ENCODE data around the gene UBA52.
"Not testable (repeated sequence)": the region's sequence is repeated elsewhere in the genome, so short reads cannot be mapped to it uniquely, and the experiment has no call there.

The UBA52 gene

DNA sequence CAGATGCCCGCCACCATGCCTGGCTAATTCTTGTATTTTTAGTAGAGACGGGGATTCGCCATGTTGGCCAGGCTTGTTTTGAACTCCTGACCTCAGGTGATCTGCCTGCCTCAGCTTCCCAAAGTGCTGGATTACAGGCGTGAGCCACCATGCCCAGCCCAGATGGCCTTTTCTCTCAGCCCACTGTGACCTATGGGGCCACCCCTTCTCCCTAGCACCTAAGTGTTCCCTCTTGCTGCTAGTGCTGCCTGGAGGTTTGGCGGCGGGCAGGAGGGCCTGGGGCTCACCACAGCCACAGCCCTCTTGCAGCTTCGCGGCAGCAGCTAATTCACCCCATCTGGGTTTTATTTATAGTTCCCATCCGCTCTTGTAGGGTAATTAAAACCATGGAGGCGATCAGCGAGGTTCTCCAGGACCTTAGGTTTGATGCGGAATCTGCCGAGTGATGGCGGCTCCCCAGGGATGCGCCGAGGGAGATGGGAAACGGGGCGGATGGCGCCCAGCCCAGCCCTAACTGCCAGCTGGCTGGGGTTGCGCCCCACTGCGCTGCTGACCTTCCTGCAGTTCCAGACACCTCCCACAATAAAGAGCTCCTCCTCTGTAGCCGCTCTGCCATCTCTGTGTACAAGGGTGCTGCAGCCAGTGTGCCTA lies 20.2 kb downstream of the UBA52 start:
- in situ Hi-C loops (cut with MboI; ENCODE audit: low sequenced_read_pairs) = no loop called here

DNA sequence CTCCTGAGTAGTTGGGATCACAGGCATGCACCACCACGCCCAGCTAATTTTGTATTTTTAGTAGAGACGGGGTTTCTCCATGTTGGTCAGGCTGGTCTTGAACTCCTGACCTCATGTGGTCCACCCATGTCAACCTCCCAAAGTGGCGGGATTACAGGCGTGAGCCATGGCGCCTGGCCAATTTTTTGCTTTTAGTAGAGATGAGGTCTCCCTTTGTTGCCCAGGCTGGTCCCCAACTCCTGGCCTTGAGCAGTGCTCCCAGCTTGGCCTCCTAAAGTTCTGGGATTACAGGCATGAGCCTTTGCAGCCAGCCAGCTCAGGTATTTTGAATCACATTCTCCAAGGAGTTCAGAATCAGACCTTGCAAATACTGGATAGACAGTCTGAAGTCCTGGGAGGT lies 21.1 kb downstream of the UBA52 start:
- in situ Hi-C loops (cut with MboI; ENCODE audit: low sequenced_read_pairs) = not testable (repeated sequence)

DNA sequence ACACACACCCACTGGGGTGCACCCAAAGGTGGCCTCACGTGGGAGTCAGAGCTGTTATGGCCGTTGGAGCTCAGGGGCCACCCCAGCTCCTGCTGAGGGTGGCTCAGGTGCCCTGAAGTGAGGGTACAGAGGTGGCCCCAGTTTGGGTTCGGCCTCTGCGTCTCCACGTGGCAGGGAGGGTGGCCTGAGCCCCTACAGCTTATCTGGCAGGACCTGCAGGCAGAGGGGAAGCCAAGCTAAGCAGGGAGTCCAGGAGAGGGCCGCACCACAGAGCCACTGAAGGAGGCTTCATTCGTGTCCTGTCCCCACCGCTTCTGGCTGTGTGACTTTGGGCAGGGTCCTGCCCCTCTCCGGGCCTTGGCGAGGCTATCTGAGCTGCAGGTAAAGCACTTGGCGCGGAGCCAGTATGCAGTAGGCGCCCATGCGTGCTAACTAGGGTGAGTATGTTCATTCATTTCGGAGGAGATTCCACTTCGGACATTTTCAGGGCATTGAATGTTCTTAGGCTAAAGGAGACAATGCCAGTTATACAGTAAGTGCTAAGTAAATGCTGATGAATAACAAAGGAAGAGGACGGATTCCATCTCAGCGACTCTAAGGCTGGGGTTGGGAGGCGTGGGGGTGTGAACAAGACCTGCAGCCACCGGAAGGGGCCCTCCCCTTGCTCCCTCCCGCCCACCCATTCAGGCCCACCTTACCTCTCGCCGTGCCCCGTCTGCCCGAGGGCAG lies 21.9 kb downstream of the UBA52 start:
- in situ Hi-C loops (cut with MboI; ENCODE audit: low sequenced_read_pairs) = no loop called here

DNA sequence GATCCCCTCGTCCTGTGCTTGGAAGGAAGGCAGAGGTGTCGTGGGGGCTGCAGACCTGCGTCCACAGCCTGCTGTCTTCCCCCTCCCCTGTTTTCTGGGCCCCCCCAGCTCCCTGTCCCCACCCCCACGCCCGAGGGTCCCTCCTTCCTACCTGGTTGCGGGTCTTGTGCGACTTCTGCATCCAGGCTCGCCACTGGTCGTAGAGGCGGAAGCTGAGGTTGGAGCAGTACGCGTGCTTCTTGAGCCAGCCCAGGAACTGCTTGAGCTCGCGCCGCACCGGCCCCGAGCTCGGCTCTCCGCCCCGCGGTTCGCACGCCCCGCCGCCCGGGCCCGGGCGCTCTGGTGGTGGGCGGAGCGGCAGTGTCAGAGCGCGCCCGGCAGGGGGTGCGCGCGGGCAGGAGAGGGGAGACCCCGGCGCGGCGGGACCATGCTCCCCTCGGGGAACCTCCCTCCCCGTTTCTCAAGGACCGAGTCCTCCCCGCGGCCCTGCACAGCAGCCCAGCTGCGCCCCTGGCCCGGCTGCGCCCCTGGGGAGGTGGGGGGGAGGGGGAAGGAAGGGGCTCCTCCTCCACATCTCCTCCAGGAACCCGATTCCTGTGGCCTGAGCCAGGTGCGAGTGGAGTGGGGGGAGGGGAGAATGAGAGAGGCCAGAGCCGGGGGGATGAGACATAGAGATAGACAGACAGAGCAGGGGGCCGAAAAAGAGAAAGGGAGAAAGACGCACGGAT lies 22.6 kb downstream of the UBA52 start:
- in situ Hi-C loops (cut with MboI; ENCODE audit: low sequenced_read_pairs) = no loop called here

DNA sequence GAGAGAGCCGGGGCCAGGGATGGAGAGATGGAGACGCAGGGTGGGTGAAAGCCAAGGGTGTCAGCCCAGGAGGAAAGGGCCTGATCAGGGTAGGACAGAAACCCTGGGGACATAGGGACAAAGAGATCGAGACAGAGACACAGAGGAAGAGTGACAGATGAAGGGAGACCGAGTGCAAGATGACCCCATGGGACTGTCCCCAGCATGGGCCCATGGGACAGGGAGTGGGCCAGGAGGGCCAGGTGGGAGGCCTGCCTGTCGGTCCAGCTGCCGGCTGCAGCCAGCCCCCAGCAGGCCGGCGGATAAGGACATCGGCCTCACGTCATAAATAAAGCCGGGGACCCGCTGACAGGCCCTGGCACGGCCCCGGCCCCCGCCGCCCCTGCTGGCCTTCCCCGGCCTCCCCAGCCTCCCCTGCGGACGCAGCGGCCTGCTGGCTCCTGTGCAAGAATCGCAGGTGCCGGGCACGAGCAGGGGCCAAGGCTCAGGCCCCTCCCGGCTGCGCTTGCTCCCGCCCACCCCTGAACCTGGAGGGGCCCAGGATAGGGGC lies 23.2 kb downstream of the UBA52 start:
- in situ Hi-C loops (cut with MboI; ENCODE audit: low sequenced_read_pairs) = no loop called here

DNA sequence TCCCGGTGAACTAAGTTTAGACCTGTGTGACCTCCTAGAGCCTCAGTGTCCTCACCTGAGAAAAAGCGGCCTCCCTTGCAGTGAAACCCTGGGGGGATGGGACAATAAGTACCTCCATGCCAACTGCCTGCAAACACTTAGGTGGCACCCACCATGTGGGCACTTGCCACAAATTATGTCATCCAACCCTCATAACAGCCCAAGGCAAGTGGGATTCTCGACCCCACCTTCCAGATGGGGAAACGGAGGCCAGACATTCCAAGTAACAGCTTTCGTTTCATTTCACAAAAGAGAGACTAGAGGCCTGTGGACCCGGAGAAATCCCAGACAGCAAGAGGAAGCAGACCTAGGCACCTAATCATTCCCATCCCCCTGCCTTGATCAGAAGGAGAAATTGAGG lies 23.8 kb downstream of the UBA52 start:
- in situ Hi-C loops (cut with MboI; ENCODE audit: low sequenced_read_pairs) = no loop called here

DNA sequence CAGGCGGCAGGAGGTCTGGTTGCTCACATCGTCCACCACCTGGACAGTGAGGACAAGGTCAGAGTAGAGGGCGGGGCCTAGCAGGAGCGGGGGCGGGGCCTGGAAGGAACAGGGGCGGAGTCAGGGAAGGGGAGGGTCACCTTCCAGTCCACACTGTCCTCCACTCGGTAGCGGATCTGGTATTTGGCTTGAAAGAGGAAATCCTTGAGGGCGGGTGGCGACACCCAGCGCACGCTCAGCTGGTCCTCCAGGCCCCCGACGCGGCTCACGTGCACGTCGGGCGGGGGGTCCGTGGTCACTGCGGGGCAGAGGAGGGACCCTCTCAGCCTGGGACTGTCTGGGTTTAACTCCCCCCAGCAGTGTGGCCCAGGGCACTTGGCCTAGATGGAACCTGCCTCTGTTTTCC lies 25.1 kb downstream of the UBA52 start:
- in situ Hi-C loops (cut with MboI; ENCODE audit: low sequenced_read_pairs) = no loop called here

DNA sequence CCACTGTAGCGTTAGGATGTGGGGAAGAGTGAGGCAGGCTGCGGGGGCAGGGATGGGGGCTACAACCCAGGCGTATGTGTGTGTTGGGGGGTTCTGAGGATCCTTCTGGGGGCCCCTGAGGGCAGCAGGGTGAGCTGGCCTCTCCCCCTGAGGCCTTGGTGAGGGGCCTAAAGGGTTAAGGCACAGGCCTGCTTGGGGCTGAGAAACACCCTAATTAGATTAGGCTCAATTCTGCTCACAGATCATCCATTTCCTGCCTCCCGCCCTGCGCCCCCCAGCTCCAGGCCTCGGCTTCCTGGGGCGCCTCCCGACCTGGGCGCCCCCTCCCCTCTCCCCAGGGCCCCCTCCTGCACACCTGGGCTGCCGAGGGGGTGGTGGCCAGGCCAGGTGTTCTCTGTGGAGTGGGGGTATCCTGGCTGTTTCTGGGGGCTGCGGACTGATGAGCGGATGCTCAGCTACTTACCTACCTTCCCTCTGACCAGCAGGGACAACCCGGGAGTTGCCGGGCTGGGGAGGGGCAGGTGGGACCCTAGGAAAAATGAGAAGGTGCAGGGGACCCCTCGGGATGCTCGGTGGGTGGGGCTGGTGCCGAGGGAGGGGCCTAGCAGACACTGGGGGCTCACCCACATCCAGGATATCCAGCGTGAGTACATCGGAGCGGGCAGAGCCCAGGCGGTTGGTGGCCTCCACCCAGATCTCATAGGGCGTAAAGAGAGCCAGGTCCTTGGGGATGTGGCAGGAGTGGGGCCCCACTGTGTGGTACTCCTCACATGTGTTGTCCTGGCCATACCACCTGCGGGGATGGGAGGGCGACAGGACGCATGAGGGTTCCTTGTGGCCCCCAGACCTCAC lies 26.4 kb downstream of the UBA52 start:
- in situ Hi-C loops (cut with MboI; ENCODE audit: low sequenced_read_pairs) = no loop called here

DNA sequence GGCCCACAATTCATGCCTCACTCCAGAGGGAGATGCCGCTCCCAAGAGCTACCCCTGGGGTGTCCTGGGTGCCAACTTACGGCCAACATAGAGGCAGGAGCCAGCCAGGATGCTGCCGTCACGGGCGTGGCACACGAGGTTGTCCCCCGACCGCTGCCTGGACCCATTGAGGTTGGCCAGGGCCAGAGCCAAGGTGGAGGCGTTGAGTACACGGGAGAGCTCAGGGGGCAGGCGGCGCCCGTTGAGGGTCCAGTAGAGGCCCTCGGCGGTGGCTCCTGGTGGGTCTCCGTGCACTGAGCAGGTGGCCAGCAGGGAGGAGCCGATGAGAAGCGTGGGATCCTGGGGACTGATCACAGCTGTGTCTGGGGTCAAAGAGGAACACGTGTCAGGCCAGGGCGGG lies 27.8 kb downstream of the UBA52 start:
- in situ Hi-C loops (cut with MboI; ENCODE audit: low sequenced_read_pairs) = no loop called here

DNA sequence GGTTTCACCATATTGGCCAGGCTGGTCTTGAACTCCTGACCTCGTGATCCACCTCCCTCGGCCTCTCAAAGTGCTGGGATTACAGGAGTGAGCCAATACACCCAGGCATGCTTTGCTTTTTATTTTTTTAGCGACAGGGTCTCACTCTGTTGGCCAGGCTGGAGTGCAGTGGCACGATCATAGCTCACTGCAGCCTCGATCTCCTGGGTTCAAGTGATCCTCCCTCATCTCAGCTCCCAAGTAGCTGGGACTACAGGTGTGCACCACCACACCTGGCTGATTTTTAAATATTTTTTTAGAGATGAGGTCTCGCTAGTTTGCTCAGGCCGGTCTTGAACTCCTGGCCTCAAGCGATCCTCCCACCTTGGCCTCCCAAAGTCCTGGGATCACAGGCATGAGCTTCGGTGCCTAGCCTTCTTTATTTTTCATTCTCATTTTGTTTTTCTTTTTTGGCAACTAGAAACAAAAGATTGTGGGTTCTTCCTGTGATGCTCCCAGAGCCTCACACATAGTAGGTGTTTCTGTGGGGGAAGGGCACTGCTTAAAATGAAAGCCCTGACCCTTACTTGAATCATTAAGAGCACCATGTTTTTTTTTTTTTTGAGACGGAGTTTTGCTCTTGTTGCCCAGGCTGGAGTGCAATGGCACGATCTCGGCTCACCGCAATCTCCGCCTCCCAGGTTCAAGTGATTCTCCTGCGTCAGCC lies 29.2 kb downstream of the UBA52 start:
- in situ Hi-C loops (cut with MboI; ENCODE audit: low sequenced_read_pairs) = not testable (repeated sequence)

DNA sequence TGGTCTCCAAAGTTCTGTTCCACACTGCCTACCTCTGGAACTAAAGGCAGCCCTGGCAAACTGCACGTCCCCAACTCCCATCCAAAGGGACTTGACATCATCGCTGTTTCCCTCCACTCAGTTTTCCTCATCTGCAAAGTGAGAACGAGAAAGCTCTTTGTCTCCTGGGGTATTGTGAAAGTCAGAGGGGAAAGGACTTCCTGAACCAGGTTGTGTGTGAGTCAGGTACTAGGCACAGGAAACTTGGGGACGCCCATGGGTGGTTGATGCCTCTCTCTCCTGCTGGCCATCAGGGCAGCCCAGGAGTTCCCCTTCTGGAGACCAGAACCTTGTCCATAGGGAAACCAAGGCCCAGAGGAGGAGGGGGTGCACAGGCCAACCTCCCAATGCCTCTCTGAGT lies 30.2 kb downstream of the UBA52 start:
- in situ Hi-C loops (cut with MboI; ENCODE audit: low sequenced_read_pairs) = no loop called here

DNA sequence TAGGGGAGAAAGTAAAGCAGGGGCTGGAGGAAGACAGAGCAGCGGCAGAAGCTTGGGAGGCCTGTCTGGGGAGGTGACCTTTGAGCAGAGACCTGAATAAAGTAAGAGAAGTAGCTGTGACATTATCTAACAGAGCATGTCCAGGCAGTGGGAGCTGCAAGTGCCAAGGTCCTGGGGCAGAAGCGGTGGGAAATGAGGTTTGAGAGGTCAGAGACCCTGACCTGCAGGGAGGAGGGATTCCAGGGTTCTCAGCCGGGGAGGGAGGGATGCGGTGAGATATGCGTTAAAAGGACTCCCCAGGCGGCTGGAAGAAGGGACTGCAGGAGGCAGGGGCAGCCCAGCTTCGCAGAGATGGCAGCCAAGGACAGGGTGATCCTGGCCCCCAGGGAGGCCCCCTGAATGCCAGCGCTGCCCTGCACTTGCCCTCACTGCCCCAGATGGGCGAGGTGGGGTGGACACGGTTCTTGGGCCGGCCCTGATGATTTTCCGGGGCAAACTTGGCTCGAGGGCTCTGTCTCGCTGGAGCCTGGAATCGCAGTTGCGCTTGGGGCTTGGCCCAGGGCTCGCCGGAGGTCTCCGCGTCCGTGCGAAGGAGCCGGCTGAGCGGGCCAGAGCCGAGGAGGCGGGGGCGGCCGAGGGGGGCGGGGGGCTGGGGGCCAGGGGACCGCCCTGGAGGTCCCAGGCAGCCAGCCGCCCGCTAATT lies 31.7 kb downstream of the UBA52 start:
- in situ Hi-C loops (cut with MboI; ENCODE audit: low sequenced_read_pairs) = no loop called here

DNA sequence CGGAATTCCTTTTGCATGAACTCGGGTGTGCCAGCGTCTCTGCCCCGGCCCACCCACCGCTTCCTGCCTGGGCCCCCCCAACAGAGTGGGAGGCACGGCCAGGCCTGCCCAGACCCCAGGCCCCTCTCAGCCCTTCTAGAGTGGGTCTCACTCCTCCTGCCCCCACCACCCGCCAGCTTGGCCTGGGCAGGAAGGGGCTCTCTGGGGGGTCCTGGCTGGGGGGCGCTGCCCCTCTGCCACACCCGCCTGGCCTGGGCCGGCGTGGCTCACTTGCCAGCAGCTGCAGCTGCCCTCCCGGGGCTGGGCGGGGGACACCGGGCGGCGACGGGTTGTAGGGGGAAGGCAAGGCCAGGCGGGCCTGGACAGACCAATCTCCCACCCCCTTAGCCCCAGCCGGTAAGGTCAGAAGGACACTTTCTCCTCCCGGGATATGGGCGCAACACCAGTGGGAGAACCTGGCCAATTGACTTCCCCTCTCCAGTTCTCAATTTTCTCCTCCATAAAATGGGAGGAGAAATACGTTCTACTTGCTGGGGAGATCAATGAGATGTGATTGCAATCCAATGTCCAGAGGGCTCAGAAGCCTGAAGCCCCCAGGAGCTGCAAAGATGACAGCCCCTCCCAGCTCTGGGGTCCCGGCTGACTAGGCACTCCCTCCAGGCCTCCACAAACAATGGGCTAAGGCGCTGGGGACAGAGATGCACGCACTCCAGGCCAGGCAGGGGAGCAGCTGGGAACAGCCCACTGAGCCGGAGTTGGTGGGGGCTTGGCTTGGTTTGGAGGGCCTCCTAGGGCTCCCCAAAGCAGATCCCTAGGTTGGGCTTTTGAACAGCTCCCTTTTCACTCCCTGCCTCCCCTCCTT lies 32.5 kb downstream of the UBA52 start:
- in situ Hi-C loops (cut with MboI; ENCODE audit: low sequenced_read_pairs) = no loop called here

DNA sequence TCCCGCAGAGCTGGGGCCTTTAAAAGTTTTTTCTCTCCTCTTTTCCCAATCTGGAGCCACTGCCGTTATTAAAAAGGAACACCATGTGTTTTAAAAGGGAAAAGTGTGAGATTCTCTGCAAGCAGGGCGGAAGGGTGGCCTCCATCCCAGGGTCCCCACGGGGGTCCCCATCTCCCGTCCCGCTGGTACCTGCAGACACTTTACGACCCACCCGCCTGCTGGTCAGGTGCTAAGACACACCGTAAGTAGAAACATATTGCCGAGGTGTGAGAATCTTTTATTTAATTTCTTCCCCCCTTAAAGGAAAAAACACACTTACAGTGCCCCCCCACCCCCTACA lies 33.1 kb downstream of the UBA52 start:
- in situ Hi-C loops (cut with MboI; ENCODE audit: low sequenced_read_pairs) = no loop called here

DNA sequence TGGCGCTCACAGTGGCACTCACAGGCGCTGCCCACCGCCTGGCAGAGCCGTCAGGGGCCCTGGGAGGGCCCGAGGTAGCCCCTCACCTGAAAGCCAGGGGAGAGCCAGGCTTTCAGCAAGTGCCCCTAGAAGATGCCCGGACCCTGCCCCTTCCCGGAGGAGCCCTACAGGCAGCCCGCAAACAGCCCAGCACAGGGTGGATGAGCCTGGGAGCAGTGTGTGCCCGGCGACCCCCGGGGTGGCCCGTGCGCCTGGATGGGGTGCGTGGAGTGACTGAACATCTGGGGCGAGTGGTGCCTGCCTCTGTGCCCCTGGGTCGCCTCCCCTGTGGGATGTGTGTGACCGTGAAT lies 33.5 kb downstream of the UBA52 start:
- in situ Hi-C loops (cut with MboI; ENCODE audit: low sequenced_read_pairs) = no loop called here

DNA sequence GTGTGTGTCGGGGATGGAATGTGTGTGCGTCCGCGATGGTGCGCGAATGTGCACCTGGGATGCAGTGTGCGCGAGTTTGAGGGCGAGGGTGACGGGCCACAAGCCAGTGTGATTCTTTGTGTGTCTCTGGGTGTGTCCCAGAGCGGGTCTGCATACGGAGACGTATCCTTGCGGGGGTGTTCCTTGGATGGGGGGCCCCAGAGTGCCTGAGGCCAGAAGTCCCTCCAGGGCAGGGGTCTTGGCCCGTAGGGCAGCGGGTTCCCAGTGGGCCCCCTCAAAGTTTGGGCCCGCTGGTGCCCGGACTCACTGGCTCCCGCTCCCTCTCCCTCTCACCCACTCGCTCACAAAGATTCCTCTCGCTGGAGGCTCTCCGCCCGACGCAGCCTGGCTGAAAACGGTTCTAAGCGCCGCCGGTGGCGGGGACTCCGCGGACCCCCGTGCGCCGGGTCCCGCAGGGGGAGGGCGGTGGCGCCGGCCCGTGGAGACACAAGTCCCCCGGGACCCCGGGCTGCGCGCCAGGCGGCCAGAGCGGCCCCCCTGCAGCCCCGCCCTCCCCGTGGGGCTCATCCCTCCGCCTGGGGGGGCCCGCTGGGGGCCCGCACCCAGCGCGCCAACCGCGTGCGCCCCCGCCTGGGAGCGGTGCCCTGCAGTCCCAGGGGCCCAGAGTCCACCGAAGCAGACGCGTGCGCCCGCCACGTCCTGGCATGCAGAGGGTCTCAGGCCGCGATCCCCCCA lies 34.1 kb downstream of the UBA52 start:
- in situ Hi-C loops (cut with MboI; ENCODE audit: low sequenced_read_pairs) = no loop called here

DNA sequence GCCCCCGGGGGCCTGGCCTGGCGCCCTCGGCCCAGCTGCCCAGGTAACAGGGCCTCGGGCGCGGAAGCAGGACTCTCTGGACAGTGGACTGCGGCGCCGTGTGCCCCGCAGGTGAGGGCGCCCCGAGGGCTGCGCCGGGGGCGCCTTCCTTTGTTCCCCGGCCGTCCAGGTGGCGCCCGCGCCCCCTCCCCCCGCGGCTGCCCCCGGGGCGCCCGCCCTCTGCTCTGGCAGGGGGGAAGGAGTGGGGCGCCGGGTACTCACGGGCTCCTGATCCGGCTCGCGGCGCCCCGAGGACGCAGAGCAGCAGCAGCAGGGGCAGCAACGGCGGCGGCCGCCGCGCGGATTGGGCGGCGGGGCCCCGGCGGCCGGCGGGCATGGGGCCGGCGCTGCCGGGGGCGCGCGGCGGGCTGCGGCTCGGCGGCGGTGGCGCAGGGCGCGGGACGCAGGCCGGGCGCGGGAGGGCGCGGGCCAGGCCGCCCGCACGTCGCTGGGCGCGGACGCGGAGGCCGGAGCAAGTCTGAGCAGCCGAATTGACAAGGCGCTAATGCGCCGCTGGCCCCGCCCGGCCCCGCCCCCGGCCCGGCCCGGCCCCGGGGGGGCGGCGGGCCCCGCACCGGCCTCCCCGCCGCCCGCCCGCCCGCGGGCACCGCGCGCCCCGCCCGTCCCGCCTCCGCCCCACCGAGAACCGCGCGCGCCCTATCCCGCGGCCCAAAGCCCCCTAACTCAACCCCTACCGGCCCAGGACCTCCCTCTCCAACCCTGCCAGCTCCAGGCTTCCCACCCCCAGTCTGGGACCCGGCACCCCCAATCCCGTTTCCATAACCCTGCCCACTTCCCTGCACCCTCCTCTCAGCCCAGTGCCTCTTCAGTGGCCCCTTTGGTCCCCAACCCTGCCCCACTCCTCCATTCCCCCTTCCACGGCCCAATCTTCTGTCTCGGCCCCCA lies 34.9 kb downstream of the UBA52 start, which contains the start of gene CRLF1:
Gene CRLF1 (minus strand): TSS at position 519 of the 945 bp plus-strand sequence. CDS start 143 bp downstream, at position 376.
- in situ Hi-C loops (cut with MboI; ENCODE audit: low sequenced_read_pairs) = no loop called here
